HG03575 (cell line): ENCODE results near the gene SHROOM1.
"Not testable (repeated sequence)": the region's sequence is repeated elsewhere in the genome, so short reads cannot be mapped to it uniquely, and the experiment has no call there.

Experiments used
- ATAC-seq: cut with Tn5 transposase; IDR thresholded peaks from one replicate; pipeline ENCODE4 v1.9.1; 2021; ENCODE audit not compliant: unreplicated experiment, insufficient number of reproducible peaks, low FRiP score; ENCODE audit errors: extremely low read depth

The SHROOM1 gene

DNA sequence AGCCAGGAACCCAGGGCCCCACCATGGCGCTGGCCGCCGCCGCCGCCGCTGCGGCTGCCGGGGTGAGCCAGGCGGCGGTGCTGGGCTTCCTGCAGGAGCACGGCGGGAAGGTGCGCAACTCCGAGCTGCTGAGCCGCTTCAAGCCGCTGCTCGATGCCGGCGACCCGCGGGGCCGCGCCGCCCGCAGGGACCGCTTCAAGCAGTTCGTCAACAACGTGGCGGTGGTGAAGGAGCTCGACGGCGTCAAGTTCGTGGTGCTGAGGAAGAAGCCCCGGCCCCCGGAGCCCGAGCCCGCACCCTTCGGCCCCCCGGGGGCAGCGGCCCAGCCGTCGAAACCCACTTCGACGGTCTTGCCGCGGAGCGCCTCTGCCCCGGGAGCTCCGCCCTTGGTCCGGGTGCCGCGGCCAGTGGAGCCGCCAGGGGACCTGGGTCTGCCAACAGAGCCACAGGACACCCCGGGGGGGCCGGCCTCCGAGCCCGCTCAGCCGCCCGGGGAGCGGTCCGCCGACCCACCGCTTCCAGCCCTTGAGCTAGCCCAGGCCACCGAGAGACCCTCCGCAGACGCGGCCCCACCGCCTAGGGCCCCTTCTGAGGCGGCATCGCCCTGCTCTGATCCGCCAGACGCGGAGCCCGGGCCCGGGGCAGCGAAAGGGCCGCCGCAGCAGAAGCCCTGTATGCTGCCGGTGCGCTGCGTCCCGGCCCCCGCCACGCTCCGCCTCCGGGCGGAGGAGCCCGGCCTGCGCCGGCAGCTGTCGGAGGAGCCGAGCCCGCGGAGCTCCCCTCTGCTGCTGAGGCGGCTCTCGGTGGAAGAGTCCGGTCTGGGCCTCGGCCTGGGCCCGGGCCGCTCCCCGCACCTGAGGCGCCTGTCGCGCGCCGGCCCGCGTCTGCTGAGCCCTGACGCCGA, 16.6 kb downstream of the SHROOM1 start:
- no peak for ATAC-seq

DNA sequence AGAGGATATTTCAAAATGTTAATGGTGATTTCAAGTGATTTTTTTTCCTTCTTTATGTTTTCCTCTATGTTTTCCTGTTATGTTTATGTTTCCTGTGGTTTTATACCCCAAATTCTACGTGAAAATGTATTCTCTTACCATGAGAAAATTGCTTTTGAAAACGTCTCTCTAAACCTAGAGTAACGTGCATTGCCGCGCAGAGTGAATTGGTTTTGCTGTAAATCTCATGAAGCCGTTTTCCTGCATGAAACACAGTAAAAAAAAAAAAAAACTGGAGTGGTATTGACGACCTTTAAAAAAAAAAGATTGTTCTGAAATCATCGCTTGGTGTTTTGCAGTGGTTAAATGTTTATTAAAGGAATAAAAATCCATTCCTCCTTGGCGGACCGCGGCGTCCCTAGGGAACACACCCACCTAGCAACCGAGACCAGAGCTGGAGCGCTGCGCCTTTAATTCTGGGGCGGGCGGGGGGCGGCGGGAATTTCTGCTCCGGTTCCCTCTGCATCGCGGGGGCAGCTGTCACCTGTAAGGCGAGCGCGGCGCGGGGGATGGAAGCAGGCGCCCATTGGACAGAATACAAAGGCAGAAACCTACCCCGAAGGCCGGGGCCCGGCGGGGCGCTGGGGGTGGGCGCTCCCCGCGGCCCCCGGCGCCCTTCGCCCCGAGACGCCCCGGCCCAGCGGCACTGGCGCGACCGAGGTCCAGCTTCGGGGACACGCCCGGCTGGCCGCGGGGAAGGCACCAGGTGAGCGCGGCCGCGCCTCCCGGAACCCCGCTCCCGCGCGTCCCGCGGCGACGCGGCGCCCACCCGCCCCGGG, 17.5 kb downstream of the SHROOM1 start, which contains the start of gene SOWAHA:
SOWAHA (plus strand) TSS at position 522 of the 818 bp plus-strand sequence. CDS start 320 bp downstream, outside the sequence.
- no peak for ATAC-seq

DNA sequence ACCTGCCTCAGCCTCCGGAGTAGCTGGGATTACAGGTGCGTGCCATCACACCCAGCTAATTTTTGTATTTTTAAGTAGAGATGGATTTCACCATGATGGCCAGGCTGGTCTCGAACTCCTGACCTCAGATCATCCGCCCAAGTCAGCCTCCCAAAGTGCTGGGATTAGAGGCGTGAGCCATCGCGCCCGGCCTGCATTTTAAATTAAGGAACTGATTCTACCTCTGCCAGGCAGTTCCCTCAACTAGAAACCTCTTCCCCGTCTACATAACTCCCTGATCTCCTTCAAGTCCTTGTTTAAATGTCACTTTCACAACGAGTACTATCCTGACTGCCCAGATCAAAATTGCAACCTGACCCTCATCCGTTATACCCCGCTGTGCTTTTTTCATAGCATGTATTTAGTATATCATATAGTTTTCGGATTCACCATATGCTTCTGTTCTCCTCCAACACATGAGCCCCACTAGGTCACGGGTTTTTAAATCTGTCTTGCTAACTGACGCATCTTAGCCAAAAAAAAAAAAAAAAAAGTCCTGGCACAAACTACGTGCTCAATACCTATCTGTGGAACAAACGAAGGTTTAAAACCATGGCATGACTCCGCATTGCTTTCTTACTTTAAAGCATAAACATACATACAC, 18.2 kb downstream of the SHROOM1 start:
- no peak for ATAC-seq

DNA sequence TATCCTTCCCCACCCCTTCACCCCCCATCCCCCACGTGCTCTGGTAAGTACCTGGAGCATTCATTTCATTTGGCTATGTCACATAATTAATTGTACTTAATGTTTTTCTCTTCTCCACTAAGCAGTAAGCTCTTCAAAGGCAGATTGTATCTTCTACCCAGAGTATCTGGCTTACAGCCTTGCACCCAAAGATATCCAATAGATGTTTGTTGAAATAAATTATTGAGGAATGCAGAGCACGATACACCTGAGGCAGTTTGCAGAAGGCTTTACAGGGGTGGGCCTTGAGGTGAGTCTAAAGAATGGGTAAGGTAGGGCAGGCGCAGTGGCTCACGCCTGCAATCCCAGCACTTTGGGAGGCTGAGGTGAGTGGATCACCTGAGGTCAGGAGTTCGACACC, 19.8 kb downstream of the SHROOM1 start:
- no peak for ATAC-seq

DNA sequence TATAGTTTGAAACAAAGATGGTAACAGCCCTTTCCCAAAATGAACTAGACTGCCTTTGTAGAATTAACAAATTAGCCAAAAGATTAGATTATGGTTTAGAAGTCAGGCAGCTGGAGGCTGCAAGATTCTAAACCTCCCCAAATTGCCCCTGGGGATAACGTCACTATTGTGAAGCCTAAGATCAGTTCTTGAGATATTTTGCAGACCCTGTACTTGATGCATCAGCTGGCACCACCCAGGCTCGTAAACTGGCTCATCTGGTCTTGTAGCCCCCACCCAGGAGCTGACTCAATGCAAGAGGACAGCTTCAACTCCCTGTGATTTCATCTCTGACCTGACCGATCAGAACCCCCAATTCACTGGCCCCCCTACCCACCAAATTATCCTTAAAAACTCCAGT, 21.6 kb downstream of the SHROOM1 start:
- no peak for ATAC-seq

DNA sequence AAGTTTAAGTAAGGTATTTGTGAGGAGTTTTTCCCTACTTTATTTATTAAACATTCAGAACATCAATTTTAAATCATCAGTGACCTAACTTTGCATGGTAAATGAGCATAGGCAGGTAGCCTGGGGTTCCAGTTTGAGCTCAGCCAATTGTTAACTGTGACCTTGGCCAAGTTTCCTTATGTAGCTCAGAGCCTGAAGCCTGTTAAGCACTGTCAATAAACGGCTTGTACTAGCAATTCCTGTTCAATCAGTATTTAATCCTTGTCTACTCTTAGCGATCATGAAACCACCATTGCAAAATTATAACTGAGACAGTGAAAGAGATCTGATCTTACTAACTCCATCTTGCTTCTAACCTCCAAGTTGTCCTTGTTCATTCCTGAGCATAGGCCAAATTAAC, 22.0 kb downstream of the SHROOM1 start:
- no peak for ATAC-seq

DNA sequence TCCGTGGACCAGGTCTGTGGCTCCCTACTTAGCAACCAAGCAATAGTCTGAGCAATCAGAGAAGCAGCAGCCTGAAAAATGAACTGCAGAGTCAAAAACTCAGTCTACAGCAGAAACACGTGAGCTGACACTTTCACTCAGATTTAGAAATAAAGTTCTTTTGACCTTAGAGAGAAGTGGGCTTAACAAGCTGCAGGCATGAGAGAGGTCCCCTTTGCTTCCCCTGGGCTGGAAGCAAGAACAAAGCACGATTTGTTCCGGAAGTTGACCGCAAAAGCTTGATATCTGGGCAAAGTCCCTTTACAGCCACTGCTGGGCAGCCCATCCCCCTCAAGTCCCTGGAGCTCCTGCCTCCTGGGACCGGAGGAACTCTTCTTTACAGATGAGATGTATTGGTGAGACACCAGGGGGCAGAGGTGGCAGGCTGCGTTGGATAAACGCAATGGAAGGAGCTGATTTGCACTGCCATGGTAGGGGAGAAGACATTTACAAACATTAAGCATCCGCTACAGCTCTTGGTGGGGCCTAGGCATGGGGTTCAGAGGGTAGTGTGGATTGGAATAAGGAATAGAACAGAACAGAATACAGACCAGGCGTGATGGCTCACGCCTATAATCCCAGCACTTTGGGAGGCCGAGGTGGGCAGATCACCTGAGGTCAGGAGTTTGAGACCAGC, 23.1 kb downstream of the SHROOM1 start:
- ATAC-seq, result no peak

DNA sequence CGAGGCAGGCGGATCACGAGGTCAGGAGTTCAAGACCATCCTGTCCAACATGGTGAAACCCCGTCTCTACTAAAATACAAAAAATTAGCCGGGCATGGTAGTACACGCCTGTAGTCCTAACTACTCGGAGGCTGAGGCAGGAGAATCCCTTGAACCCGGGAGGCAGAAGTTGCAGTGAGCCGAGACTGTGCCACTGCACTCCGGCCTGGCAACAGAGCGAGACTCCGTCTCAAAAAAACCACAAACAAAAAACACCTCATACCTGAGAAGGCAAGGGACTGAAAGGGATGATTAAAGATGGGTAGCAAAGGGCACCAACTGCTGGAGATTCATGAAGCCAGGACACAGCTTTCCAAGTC, 23.7 kb downstream of the SHROOM1 start:
- not testable (repeated sequence) for ATAC-seq

DNA sequence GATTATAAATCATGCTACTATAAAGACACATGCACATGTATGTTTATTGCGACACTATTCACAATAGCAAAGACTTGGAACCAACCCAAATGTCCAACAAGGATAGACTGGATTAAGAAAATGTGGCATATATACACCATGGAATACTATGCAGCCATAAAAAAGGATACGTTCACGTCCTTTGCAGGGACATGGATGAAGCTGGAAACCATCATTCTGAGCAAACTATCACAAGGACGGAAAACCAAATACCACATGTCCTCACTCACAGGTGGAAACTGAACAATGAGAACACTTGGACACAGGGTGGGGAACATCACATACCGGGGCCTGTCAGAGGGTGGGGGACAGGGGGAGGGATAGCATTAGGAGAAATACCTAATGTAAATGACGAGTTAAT, 24.6 kb downstream of the SHROOM1 start:
- ATAC-seq, result not testable (repeated sequence)

DNA sequence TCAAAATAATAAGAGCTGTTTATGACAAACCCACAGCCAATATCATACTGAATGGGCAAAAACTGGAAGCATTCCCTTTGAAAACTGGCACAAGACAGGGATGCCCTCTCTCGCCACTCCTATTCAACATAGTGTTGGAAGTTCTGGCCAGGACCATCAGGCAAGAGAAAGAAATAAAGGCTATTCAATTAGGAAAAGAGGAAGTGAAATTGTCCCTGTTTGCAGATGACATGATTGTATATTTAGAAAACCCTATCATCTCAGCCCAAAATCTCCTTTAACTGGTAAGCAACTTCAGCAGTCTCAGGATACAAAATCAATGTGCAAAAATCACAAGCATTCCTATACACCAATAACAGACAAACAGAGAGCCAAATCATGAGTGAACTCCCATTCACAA, 26.2 kb downstream of the SHROOM1 start:
- not testable (repeated sequence) for ATAC-seq

DNA sequence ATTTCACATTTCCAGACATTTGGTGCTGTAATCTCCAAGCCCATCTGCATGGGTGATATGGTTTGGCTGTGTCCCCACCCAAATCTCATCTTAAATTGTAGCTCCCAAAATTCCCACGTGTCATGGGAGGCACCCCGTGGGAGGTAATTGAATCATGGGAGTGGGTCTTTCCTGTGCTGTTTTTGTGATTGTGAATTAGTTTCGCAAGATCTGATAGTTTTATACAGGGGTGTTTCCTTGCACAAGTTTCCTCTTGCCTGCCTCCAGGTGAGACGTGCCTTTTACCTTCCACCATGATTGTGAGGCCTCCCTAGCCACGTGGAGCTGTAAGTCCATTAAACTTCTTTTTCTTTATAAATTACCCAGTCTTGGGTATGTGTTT, 27.8 kb downstream of the SHROOM1 start:
- ATAC-seq, result not testable (repeated sequence)

DNA sequence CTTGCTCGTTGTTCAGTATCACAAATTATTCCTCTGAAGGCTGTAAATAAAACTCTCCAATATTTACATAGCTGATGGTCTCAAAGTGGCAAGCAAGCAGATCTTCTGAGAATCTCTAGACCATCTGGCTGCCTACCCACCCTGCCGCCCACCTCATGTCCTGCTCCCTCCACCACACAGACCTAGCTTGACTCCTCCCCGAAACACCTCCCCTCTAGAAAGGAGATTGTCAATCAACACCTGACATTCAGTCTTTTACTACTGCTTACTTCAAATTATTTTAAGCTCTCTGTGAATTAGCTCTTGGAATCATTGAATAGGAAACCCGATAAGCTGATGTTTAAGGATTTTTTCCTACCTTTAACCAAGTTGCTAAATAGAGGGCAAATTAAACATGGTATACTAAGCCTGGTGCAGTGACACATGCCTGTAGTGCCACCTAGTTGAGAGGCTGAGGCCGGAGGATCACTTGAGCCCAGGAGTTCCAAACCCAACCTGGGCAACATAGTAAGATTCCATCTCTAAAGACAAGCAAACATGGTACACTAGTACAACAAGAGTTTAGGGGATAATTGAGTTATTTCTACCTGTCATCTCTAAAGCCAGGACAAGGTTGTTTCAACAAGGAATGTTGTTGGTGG, 28.3 kb downstream of the SHROOM1 start:
- no peak for ATAC-seq

DNA sequence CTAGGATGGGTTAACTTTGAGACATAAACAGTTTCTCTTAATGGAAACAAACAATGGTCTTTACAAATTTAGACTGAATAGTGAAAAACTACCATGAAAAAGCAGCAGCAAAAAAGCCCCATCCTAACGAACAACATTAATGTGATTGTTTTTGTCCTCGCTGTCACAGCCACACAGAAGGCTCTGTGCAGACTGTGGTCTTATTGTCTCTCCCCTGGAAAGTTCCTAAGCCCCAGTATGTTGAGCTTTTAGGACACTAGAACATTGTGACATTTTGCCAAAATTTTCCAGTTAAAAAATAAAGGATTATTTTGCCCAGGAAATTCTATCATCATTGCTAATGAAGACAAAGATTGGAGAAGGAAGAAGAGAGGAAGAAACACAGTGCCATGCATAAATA, 29.9 kb downstream of the SHROOM1 start:
- no peak for ATAC-seq

DNA sequence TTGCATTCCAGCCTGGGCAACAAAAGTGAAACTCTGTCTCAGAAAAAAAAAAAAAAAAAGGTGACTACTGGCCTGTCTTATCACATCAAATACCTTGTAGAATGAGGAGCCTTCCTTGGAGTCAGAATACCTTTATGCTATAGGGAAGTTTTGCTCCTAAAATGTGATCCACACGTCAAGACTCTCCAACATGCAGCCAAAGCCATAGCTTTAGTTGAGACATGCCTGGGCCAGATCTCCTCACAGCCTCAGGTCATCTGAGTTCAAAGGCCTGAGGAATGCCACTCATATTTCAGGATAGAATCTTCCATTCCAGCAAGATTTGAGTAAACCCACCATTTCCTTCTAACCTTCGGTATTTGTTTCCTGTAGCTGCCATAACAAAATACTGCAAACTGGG, 31.1 kb downstream of the SHROOM1 start:
- ATAC-seq, result no peak

DNA sequence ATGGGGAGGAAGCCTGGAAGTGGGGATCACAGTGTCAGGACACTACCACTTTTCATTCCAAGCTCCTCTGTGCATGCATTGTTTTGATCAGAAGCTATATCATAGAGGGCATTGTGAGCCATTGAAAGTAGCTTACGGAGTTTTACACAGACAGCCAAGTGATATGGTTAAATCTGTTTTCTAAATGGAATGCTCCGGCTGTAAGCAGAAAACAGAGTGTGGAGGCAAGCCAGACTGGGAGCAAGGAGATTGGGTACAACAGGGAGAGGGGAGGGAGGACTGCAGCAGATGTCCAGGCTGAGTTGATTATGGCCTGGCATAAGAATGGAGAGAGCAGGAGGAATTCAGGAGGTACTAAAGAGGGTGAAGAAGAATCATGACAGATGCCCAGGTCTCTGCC, 32.8 kb downstream of the SHROOM1 start:
- no peak for ATAC-seq

DNA sequence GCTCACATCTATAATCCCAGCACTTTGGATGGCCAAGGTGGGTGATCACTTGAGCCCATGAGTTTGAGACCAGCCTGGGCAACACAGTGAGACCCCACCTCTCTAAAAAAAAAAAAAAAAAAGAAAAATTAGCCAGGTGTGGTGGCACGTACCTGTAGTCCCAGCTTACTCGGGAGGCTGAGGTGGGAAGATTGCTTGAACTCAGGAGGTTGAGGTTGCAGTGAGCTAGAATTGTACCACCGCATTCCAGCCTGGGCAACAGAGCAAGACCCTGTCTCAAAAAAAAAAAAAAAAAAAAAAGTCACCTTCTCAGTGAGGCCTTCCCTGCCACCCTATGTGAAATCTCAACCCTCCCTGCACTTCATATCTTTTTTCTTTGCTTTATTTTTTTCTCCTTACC, 39.4 kb downstream of the SHROOM1 start:
- no peak for ATAC-seq

DNA sequence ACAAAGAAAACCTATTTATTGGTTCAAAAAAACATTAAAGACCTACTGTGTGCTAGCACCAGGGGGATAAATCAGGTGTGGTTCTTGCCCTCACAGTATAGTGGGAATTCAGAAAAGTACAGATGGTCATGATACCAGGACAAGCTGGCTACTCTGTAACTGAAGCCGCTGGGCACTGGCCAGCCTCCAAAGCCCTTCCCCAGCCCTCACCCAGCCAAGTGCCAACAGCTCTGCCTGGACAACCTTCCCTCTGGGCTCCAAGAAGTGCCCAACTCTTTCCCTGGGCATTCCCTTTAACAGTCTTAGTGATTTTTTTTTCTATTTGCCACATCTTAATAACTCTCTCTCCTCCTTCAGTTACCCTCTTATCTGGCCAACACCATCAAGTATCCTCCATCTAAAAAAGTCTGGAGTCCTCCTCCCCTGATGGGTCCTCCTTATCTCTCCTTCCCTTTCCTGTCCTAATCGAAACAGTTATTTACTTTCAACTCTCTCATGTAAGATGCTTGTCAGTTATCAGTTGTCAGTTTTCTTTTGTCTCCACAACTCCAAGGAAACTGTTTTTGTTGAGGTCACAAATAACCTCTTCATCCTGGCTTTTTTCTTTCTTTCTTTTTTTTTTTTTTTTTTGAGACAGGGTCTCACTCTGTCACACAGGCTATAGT, 40.1 kb downstream of the SHROOM1 start:
- ATAC-seq, result no peak
